GM23338 (cell line): ENCODE data around the gene ICAM2. TPM values are rescaled to one million over a fixed set of nuclear protein-coding genes. Genes with fewer than 3 reads are reported as not detected.

Experiments
- ATAC-seq: fragments of 200-7000 bp; cut with Tn5 transposase; 3 replicates; pipeline ENCODE4 v1.9.1; 2020
- DNase-seq: peaks from one replicate; pipeline ENCODE4 v3.0.0-alpha.2; 2015; ENCODE audit warnings: low spot score
- H2AFZ ChIP-seq: fragments of 200-600 bp; sonication (generic); 2 replicates; pipeline ENCODE4 v1.8.0; 2016; ENCODE audit warnings: antibody characterized with exemption, mild to moderate bottlenecking, moderate library complexity
- H3F3A ChIP-seq: fragments of 200-600 bp; sonication (generic); replicated peaks from 2 replicates; pipeline ENCODE4 v1.8.0; 2017; ENCODE audit warnings: antibody characterized with exemption, mixed run types, low read depth
- H3K27ac ChIP-seq: fragments of 200-600 bp; sonication (generic); 2 replicates; pipeline ENCODE4 v1.6.1; 2016; ENCODE audit warnings: low read depth
- H3K27me3 ChIP-seq: fragments of 200-600 bp; sonication (generic); 2 replicates; pipeline ENCODE4 v1.8.0; 2016; ENCODE audit warnings: mild to moderate bottlenecking, mixed run types, moderate library complexity; ENCODE audit not compliant: insufficient read depth
- H3K36me3 ChIP-seq: fragments of 200-600 bp; sonication (generic); 2 replicates; pipeline ENCODE4 v1.8.0; 2016; ENCODE audit warnings: mild to moderate bottlenecking; ENCODE audit not compliant: insufficient read depth
- H3K4me1 ChIP-seq: fragments of 200-600 bp; sonication (generic); 2 replicates; pipeline ENCODE4 v1.8.0; 2016; ENCODE audit warnings: mild to moderate bottlenecking, moderate library complexity; ENCODE audit not compliant: insufficient read depth
- H3K4me2 ChIP-seq: fragments of 200-600 bp; sonication (generic); 2 replicates; pipeline ENCODE4 v1.7.1; 2017; ENCODE audit warnings: mixed run types
- H3K4me3 ChIP-seq: fragments of 200-600 bp; sonication (generic); 2 replicates; pipeline ENCODE4 v1.6.1; 2016; ENCODE audit warnings: mixed run types
- H3K79me2 ChIP-seq: fragments of 200-600 bp; sonication (generic); replicated peaks from 2 replicates; pipeline ENCODE4 v1.8.0; 2017; ENCODE audit warnings: mild to moderate bottlenecking; ENCODE audit not compliant: insufficient read depth
- H3K9me2 ChIP-seq: fragments of 200-600 bp; sonication (generic); 2 replicates; pipeline ENCODE4 v1.8.0; 2017; ENCODE audit not compliant: insufficient read depth
- H4K20me1 ChIP-seq: fragments of 200-600 bp; sonication (generic); replicated peaks from 2 replicates; pipeline ENCODE4 v1.8.0; 2017; ENCODE audit warnings: mild to moderate bottlenecking; ENCODE audit not compliant: insufficient read depth
- H3K27ac Mint-ChIP-seq: 2 replicates; pipeline ENCODE4 v1.8.0; 2020; ENCODE audit warnings: inconsistent platforms, mild to moderate bottlenecking, moderate library complexity, mixed read lengths
- H3K27me3 Mint-ChIP-seq: 3 replicates; pipeline ENCODE4 v1.8.0; 2022; ENCODE audit warnings: low read depth, mild to moderate bottlenecking, moderate library complexity, mixed read lengths, inconsistent platforms; ENCODE audit not compliant: insufficient read depth, poor library complexity
- H3K36me3 Mint-ChIP-seq: 3 replicates; pipeline ENCODE4 v1.8.0; 2021; ENCODE audit warnings: low read depth, mild to moderate bottlenecking, inconsistent platforms, moderate library complexity, mixed read lengths
- H3K4me1 Mint-ChIP-seq: 3 replicates; pipeline ENCODE4 v1.8.0; 2020; ENCODE audit warnings: mild to moderate bottlenecking, inconsistent platforms, mixed read lengths
- H3K4me3 Mint-ChIP-seq: 3 replicates; pipeline ENCODE4 v1.8.0; 2021; ENCODE audit warnings: moderate library complexity, mild to moderate bottlenecking, inconsistent platforms, mixed read lengths
- H3K9me3 Mint-ChIP-seq: 3 replicates; pipeline ENCODE4 v1.8.0; 2020; ENCODE audit warnings: moderate library complexity, mild to moderate bottlenecking, inconsistent platforms, mixed read lengths
- CREB1 ChIP-seq: fragments of 250-450 bp; sonication (Bioruptor Pico); IDR thresholded peaks from 2 replicates; pipeline ENCODE4 v1.5.0; 2020; ENCODE audit warnings: low read depth, mild to moderate bottlenecking, moderate library complexity
- CTCF ChIP-seq, 2 experiments: fragments of 200-600 bp in 1 of 2; sonication (generic) in 1 of 2; conservative IDR thresholded peaks; 2 replicates each; pipeline versions ENCODE4 v1.5.1 to v1.6.1; 2016 to 2017; ENCODE audit warnings: antibody characterized with exemption in 2 of 2, low read depth in 2 of 2, mild to moderate bottlenecking in 2 of 2, moderate library complexity in 1 of 2
- NANOG ChIP-seq: IDR thresholded peaks from 2 replicates; pipeline ENCODE4 v1.6.1; 2016; ENCODE audit warnings: antibody characterized with exemption, borderline replicate concordance
- POLR2AphosphoS5 ChIP-seq: IDR thresholded peaks from 2 replicates; pipeline ENCODE4 v1.6.1; 2016; ENCODE audit warnings: antibody characterized with exemption, low read depth
- REST ChIP-seq: IDR thresholded peaks from one replicate; pipeline ENCODE4 v1.6.1; 2018; ENCODE audit warnings: antibody characterized with exemption; ENCODE audit not compliant: unreplicated experiment
- ZNF114 ChIP-seq: fragments of 250-450 bp; sonication (Bioruptor Pico); IDR thresholded peaks from 2 replicates; pipeline ENCODE4 v1.5.0; 2020; ENCODE audit warnings: mild to moderate bottlenecking, moderate library complexity
- polyA plus RNA-seq: library from polyadenylated mRNA; unstranded; fragments of >200 nt; fragmentation: Nextera tagmentation; extraction: Ambion mirVana; gene quantifications from 2 replicates; pipeline ENCODE4 v1.2.1, GENCODE V29; 2016
- total RNA-seq: library from RNA; depleted of rRNA; stranded (reverse); fragments of >200 nt; shearing (Covaris generic); gene quantifications from 2 replicates; pipeline ENCODE4 v1.2.3, GENCODE V29; 2014
- TF ChIP-seq, protein P1 (sequence below): fragments of 250-450 bp; sonication (Bioruptor Pico); IDR thresholded peaks from 2 replicates; pipeline ENCODE4 v1.5.0; 2020; ENCODE audit warnings: mild to moderate bottlenecking, moderate library complexity

Gene ICAM2
- total and polyA plus RNA-seq, 2 experiments from 2014 or later, result 0.31 to 0.86 TPM

DNA sequence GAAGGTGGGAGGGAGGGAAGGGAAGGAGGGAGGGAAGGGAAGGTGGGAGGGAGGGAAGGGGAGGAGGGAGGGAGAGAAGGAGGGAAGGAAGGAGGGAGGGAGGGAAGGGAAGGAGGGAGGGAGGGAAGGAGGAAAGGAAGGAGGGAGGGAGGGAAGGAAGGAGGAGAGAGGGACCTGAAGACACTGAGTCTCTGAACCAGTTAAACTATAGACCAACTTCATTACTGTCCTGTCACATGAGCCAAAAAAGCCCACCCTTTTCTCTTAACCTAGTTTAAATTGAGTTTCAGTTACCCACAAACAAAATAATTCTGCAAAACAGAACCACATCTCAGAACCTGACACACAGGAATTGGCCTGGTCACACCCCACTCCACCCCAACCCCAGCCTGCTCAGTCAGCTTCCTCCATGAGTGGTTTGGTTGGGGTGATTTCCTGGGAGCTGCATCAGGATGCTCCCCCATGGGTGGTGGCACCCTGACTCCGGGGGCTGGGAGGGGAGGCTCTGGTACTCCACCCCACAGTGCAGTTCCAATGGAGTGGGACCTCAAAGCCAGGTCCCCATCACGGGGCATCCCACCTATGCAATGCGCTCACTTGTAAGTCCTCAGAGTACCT lies 27.0 kb downstream of the ICAM2 start:
- Histone ChIP-seq H3K27me3 (peaks cover 11% of the 10 kb centered on the region), H3K4me1 (peaks cover 11% of the 10 kb centered on the region), H3K36me3 (no peaks in the 10 kb centered on the region), H4K20me1 (no peaks in the 10 kb centered on the region), H3K79me2 (no peaks in the 10 kb centered on the region), H3F3A (no peaks in the 10 kb centered on the region), H3K4me2 (no peak overlapping the region), H3K4me3 (no peak overlapping the region), H2AFZ (no peak overlapping the region), H3K27ac (no peak overlapping the region), H3K9me2 (no peaks in the 10 kb centered on the region)
- H3K4me1 Mint-ChIP-seq, result peaks cover 27% of the 10 kb centered on the region
- H3K36me3 Mint-ChIP-seq, result no peaks in the 10 kb centered on the region; the same call in 2 of the 3 replicates
- H3K4me3 Mint-ChIP-seq, result no peak overlapping the region
- no peak overlapping the region for H3K27ac Mint-ChIP-seq
- TF ChIP-seq NANOG (no peak), ZNF114 (CRISPR knock-in tag) (no peak), REST (no peak), CTCF (conservative IDR thresholded peaks at IDR 0.05; ENCODE audit: low read depth in 2 of 2) (no peak), CREB1 (no peak), POLR2AphosphoS5 (no peak)
- TF ChIP-seq, protein P1, sequence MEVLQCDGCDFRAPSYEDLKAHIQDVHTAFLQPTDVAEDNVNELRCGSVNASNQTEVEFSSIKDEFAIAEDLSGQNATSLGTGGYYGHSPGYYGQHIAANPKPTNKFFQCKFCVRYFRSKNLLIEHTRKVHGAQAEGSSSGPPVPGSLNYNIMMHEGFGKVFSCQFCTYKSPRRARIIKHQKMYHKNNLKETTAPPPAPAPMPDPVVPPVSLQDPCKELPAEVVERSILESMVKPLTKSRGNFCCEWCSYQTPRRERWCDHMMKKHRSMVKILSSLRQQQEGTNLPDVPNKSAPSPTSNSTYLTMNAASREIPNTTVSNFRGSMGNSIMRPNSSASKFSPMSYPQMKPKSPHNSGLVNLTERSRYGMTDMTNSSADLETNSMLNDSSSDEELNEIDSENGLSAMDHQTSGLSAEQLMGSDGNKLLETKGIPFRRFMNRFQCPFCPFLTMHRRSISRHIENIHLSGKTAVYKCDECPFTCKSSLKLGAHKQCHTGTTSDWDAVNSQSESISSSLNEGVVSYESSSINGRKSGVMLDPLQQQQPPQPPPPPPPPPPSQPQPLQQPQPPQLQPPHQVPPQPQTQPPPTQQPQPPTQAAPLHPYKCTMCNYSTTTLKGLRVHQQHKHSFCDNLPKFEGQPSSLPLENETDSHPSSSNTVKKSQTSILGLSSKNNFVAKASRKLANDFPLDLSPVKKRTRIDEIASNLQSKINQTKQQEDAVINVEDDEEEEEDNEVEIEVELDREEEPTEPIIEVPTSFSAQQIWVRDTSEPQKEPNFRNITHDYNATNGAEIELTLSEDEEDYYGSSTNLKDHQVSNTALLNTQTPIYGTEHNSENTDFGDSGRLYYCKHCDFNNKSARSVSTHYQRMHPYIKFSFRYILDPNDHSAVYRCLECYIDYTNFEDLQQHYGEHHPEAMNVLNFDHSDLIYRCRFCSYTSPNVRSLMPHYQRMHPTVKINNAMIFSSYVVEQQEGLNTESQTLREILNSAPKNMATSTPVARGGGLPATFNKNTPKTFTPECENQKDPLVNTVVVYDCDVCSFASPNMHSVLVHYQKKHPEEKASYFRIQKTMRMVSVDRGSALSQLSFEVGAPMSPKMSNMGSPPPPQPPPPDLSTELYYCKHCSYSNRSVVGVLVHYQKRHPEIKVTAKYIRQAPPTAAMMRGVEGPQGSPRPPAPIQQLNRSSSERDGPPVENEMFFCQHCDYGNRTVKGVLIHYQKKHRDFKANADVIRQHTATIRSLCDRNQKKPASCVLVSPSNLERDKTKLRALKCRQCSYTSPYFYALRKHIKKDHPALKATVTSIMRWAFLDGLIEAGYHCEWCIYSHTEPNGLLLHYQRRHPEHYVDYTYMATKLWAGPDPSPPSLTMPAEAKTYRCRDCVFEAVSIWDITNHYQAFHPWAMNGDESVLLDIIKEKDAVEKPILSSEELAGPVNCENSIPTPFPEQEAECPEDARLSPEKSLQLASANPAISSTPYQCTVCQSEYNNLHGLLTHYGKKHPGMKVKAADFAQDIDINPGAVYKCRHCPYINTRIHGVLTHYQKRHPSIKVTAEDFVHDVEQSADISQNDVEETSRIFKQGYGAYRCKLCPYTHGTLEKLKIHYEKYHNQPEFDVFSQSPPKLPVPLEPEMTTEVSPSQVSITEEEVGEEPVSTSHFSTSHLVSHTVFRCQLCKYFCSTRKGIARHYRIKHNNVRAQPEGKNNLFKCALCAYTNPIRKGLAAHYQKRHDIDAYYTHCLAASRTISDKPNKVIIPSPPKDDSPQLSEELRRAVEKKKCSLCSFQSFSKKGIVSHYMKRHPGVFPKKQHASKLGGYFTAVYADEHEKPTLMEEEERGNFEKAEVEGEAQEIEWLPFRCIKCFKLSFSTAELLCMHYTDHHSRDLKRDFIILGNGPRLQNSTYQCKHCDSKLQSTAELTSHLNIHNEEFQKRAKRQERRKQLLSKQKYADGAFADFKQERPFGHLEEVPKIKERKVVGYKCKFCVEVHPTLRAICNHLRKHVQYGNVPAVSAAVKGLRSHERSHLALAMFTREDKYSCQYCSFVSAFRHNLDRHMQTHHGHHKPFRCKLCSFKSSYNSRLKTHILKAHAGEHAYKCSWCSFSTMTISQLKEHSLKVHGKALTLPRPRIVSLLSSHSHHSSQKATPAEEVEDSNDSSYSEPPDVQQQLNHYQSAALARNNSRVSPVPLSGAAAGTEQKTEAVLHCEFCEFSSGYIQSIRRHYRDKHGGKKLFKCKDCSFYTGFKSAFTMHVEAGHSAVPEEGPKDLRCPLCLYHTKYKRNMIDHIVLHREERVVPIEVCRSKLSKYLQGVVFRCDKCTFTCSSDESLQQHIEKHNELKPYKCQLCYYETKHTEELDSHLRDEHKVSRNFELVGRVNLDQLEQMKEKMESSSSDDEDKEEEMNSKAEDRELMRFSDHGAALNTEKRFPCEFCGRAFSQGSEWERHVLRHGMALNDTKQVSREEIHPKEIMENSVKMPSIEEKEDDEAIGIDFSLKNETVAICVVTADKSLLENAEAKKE, result no peak
- DNase-seq (no peak), ATAC-seq (no peak)
- no peaks in the 10 kb centered on the region; the same call in 1 of the 3 replicates for H3K9me3 Mint-ChIP-seq
- H3K27me3 Mint-ChIP-seq, result peaks cover 18% of the 10 kb centered on the region
